ENCODE data around the gene PRDM16. TPM values are rescaled to one million over a fixed set of nuclear protein-coding genes. Genes with fewer than 3 reads are reported as not detected.

PRDM16 gene
- total and polyA plus RNA-seq, 2 of the 4 experiments (the other 2 are of a cell fraction): 0.02 TPM; not detected in 1

GRCh38 chr1:3086272-3086974 is 17.4 kb downstream of the PRDM16 start:
- no peaks in the 10 kb centered on the region for H3K27me3 ChIP-seq (ENCODE audit: control insufficient read depth, insufficient read depth, low read length)
- H3K56ac ChIP-seq (ENCODE audit: extremely low read depth, insufficient read depth, low read length): no peak overlapping the region
- CTCF ChIA-PET: no interaction called here
- intact Hi-C loops (cut with micrococcal nuclease): no loop called here
- H2BK20ac ChIP-seq (ENCODE audit: low read depth, low read length): no peak overlapping the region
- BruUV-seq (replicated peaks): no TSS peak
- no peak overlapping the region for H3K4me3 ChIP-seq (ENCODE audit: insufficient read depth, low read depth, low read length)
- no peak overlapping the region for H2AFZ ChIP-seq (replicated peaks; ENCODE audit: low read length, poor library complexity)
- H3K18ac ChIP-seq (ENCODE audit: low read depth, low read length): no peak overlapping the region
- H2BK15ac ChIP-seq (ENCODE audit: low read depth, low read length): no peak overlapping the region
- no peaks in the 10 kb centered on the region for H3K4me1 ChIP-seq (ENCODE audit: control insufficient read depth, insufficient read depth, low read length)
- no peak overlapping the region for H4K8ac ChIP-seq (ENCODE audit: low read depth in 2 of 2, low read length in 2 of 2)
- H2BK5ac ChIP-seq (ENCODE audit: low read depth, low read length, poor library complexity, severe bottlenecking): no peak overlapping the region
- POLR2A ChIA-PET (ENCODE audit: unreplicated experiment): no interaction called here
- H3K4me2 ChIP-seq (ENCODE audit: low read depth, low read length): no peak overlapping the region
- H3K23ac ChIP-seq (ENCODE audit: low read depth, low read length): no peak overlapping the region
- H2AK9ac ChIP-seq (replicated peaks; ENCODE audit: low read depth, low read length, poor library complexity): no peak overlapping the region
- H4K20me1 ChIP-seq (ENCODE audit: insufficient read depth, low read length): no peaks in the 10 kb centered on the region
- ATAC-seq (ENCODE audit: low read depth): no peak
- H2BK120ac ChIP-seq (ENCODE audit: low read depth, low read length): no peak overlapping the region
- no peak for TF ChIP-seq RAD21 (IDR thresholded peaks at IDR 0.05; ENCODE audit: low read length)
- no peak for TF ChIP-seq MAFK (IDR thresholded peaks at IDR 0.05; ENCODE audit: low read depth, low read length)
- TF ChIP-seq SMC3 (IDR thresholded peaks at IDR 0.05; ENCODE audit: low read depth, low read length): no peak
- TF ChIP-seq RCOR1 (IDR thresholded peaks at IDR 0.05; ENCODE audit: insufficient replicate concordance, low read length): no peak
- TF ChIP-seq ELK1 (IDR thresholded peaks at IDR 0.05; ENCODE audit: borderline replicate concordance, low read depth, low read length): no peak
- TF ChIP-seq MAZ (IDR thresholded peaks at IDR 0.05; ENCODE audit: borderline replicate concordance, low read depth, low read length): no peak
- no peak overlapping the region for H3K27ac ChIP-seq (ENCODE audit: insufficient read depth, low read length)
- H4K5ac ChIP-seq (ENCODE audit: low read depth, low read length): no peak overlapping the region
- dilution Hi-C loops (cut with HindIII; ENCODE audit: low sequenced_read_pairs, unreplicated experiment): no loop called here
- in situ Hi-C loops (cut with MboI; ENCODE audit: low sequenced_read_pairs): no loop called here
- H3K14ac ChIP-seq (replicated peaks; ENCODE audit: low read depth, low read length): no peak overlapping the region
- 50% methylated on average over 2 of the region's 26 CpGs; no CpG with 5 or more reads in 1 of the 2 experiments for WGBS, 2 experiments (ENCODE audit: extremely low coverage in 2 of 2, insufficient read length in 1 of 2)
- 0 out of 2 replicates have a peak, but pooled peaks cover 2% of the 10 kb centered on the region for H3K9me3 ChIP-seq (ENCODE audit: control insufficient read depth, insufficient read depth, low read length)
- H3K9me1 ChIP-seq (ENCODE audit: insufficient read depth, low read length): no peaks in the 10 kb centered on the region
- DNase-seq: no peak
- H3K79me1 ChIP-seq (ENCODE audit: low read depth in 1 of 2, low read length in 2 of 2): no peaks in the 10 kb centered on the region
- H3K9ac ChIP-seq (ENCODE audit: low read depth, low read length): no peak overlapping the region
- H4K91ac ChIP-seq (ENCODE audit: insufficient read depth, low read depth, low read length): no peak overlapping the region
- H3K36me3 ChIP-seq (ENCODE audit: control insufficient read depth, insufficient read depth, low read length): no peaks in the 10 kb centered on the region
- H2AK5ac ChIP-seq (ENCODE audit: low read depth, low read length): no peak overlapping the region
- no peak overlapping the region for H3K4ac ChIP-seq (ENCODE audit: low read depth, low read length)
